HG03520 (cell line): Measurements from ENCODE around the gene TNIK.

Experiments used
- ATAC-seq: cut with Tn5 transposase; IDR thresholded peaks from one replicate; pipeline ENCODE4 v1.9.1; 2021; ENCODE audit warnings: mild to moderate bottlenecking, moderate library complexity; ENCODE audit not compliant: unreplicated experiment

Gene TNIK

GRCh38 chr3:171345107-171345843 lies 114.9 kb downstream of the TNIK start:
- ATAC-seq, result no peak

- ATAC-seq, result no peak
Measured at GRCh38 chr3:171343693-171344092, 116.5 kb downstream of the TNIK start.

- ATAC-seq, result no peak
Measured at GRCh38 chr3:171342783-171343420, 117.3 kb downstream of the TNIK start.

GRCh38 chr3:171342200-171342599 lies 118.0 kb downstream of the TNIK start:
- no peak for ATAC-seq

GRCh38 chr3:171340434-171340833 lies 119.8 kb downstream of the TNIK start:
- ATAC-seq, result no peak

GRCh38 chr3:171339598-171339997 lies 120.6 kb downstream of the TNIK start:
- ATAC-seq, result no peak

GRCh38 chr3:171336406-171336805 lies 123.8 kb downstream of the TNIK start:
- ATAC-seq, result no peak

- ATAC-seq, result no peak
Measured at GRCh38 chr3:171335559-171335958, 124.6 kb downstream of the TNIK start.

GRCh38 chr3:171334465-171334811 lies 125.8 kb downstream of the TNIK start:
- ATAC-seq, result no peak

GRCh38 chr3:171333784-171334464 lies 126.3 kb downstream of the TNIK start:
- ATAC-seq, result no peak

- no peak for ATAC-seq
Measured at GRCh38 chr3:171330938-171331337, 129.3 kb downstream of the TNIK start.

- ATAC-seq, result no peak
Measured at GRCh38 chr3:171329746-171330145, 130.5 kb downstream of the TNIK start.

- no peak for ATAC-seq
Measured at GRCh38 chr3:171328419-171329082, 131.7 kb downstream of the TNIK start.

GRCh38 chr3:171327441-171328174 lies 132.6 kb downstream of the TNIK start:
- no peak for ATAC-seq

GRCh38 chr3:171326717-171327440 lies 133.3 kb downstream of the TNIK start:
- no peak for ATAC-seq

- no peak for ATAC-seq
Measured at GRCh38 chr3:171323938-171324536, 136.2 kb downstream of the TNIK start.

GRCh38 chr3:171321559-171322360 lies 138.4 kb downstream of the TNIK start:
- ATAC-seq, result no peak

GRCh38 chr3:171320750-171321558 lies 139.3 kb downstream of the TNIK start:
- no peak for ATAC-seq
